ENCODE results near the gene OPHN1.
"Not testable (repeated sequence)": the region's sequence is repeated elsewhere in the genome, so short reads cannot be mapped to it uniquely, and the experiment has no call there.

The OPHN1 gene

DNA sequence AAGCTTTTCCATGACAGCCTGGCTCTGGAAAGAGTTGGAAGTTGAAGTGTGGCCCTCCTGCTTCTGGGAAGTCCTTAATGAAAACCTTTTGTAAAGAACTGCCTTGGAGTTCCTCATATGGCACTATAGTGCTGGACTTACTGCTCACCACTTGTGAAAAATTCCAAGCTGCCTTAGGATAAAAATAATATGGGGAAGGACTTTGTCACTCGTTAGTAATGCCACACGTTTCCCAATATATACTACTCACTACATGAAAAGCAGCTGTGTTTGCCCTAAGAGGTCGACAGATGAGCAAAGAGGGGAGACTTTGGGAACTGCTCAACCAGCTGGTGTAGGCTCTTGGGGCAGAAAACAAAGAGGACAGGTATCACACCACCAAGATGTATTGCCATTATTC lies 11.7 kb downstream of the OPHN1 start:
- DNase-seq (ENCODE audit: low read depth) = no peak

DNA sequence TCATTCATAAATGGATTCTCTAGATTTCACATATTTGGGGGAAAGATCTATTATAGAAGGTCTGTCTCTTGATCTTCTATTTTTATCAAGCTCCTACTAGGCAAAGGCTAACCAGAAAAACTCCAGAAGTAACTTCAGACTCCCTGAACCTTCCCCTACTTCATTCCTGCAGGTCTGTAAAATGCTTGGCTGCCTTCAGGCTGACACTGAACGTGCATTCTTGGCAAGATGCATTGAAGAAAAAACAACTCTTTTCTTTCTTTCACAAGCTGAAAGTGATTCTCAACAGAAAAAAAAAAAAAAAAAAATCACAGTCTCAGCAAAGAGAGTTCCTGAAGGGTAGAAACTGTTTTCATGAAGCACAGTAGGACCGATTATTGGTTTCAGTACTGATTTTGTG lies 12.7 kb downstream of the OPHN1 start:
- DNase-seq (ENCODE audit: low read depth) = no peak

DNA sequence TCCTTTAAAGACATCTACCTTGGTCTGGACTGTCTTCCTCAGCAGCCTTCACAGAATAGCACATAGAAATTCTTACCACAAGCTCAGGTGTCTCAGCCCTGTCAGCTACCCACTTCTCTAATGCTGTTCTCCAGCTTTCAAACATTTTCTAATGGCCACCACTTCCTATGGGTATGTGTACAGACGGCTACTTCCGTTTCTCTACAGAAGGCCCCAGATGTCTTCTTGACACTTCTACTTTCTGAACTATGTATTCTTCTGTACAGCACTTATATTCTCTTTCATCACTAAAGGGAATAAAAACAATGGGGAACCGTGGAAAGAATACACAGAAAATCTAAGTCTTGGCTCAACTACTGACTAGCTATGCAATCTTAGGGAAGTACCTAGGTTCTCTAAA lies 13.3 kb downstream of the OPHN1 start:
- no peak for DNase-seq (ENCODE audit: low read depth)

DNA sequence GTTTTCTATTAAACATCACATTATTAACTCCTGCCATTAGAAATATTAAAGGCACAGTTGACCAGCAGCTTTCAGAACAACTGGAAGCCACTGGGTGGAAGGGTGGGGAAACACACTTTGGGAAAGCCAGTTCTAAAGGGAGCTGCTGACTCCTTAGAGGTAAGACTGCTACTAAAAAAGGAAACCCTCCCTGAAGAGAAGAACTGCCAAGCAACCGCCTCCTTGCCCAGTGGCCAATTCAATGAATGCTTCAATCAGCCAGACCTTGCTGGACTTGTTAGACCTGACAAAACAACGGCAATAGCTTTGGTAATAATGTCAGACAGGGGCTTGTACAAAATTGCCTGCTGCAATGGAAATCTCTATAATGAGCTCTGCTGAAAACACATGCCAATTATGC lies 15.6 kb downstream of the OPHN1 start:
- DNase-seq (ENCODE audit: low read depth) = no peak

DNA sequence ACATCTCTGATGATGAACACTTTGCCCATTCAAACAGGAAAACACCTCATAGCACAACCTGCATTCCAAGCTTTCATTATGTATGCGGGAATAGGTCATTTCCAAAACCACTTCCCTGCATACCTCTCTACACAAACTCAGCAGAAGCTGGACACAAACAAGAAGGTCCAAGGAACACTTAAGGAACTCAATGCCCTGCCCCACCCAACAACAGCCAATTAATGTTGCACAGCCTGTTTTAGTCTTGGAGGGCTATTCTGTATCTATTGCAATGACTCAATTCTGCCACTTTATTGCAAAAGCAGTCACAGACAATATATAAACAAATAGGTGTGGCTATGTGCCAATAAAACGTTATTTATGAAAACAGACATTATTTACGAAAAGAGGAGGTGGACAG lies 16.7 kb downstream of the OPHN1 start:
- no peak for DNase-seq (ENCODE audit: low read depth)

DNA sequence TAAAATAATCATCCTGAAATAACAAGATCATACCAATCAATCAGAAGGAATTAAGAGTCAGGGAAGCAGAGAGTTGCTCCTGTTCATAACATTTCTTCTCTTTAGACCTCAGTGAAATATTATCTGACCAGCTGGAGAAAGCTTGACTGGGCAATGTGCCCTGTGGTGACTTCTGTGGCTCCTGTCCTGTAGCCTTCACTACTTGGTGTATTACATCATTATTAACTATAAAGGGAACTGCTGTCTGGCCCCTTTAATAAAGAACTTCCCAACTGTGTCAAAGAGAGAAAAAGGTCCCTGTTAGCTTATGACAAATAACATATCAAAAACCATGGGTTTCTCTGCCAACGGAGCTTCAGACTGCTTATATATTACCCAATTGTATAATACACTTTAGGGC lies 18.0 kb downstream of the OPHN1 start:
- no peak for DNase-seq (ENCODE audit: low read depth)

DNA sequence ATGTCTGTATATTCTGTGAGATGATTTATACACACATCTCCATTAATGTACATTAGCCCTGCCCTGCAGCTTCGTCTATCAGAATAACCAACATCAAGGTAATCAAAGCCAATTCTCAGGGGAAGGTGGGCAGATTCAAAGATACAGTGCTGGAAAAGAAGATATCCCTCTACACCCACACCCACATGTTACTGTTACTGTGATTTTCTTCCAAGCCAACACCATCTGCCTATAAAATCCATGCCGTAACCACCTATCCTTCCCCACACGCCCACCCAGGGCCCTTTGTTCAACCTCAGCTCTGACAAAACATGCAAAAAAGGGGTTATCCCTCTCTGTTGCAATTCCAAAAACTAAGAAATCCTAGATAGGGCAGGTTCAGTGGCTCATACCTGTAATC lies 20.0 kb downstream of the OPHN1 start:
- no peak for DNase-seq (ENCODE audit: low read depth)

DNA sequence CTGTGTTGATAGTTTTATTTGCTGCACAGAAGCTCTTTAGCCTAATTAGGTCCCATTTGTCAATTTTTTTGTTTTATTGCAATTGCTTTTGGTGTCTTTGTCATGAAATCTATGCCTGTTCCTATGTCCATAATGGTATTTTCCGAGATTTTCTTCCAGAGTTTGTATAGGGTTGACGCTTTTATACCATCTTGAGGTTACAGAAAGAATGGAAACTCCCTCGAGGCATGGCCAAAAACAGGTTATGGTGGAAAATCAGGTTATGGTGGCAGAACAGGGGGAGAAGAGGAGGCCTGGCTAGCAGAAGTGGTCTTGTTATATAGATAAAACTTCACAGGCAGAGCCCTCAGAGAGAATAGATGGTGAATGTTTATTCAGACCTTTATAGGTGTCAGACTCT lies 21.6 kb downstream of the OPHN1 start:
- DNase-seq (ENCODE audit: low read depth) = no peak

DNA sequence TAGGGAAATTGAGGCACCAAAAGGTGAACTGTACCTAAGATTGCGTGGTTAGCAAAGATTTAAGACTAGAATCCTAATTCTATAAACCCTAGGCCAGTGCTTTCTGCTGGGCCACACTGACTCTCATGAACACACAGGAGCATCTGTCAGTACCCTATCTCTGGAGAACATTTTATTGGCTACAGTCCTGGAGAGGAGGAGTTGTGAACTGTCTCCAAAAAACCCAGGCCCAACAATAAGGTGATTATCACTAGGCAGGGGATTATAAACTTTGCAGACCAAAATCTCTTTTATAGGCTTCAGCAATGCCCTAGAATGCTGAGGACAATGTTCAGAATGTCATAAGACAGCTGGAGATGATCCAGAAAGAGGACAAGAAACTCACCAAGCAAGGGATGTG lies 24.1 kb downstream of the OPHN1 start:
- no peak for DNase-seq (ENCODE audit: low read depth)

DNA sequence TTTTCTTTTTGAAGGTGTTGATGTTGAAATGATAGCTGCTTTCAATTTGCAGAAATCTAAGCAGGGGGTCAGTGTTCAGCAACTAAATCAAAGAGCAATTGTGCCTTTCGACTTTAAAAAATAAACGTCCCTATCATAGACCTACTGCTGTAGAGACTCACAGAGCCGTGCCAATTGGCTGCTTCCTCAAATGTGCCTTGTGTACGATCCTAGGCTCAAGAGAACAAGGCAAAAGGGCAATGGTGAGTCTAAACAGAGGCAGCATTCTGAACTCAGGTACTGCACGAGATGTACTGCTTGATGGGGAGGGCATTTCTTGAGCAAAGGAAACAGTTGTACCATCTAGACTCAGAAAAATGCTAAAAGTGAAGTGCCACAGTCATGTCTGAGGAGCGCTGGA lies 29.8 kb downstream of the OPHN1 start:
- no peak for DNase-seq (ENCODE audit: low read depth)

DNA sequence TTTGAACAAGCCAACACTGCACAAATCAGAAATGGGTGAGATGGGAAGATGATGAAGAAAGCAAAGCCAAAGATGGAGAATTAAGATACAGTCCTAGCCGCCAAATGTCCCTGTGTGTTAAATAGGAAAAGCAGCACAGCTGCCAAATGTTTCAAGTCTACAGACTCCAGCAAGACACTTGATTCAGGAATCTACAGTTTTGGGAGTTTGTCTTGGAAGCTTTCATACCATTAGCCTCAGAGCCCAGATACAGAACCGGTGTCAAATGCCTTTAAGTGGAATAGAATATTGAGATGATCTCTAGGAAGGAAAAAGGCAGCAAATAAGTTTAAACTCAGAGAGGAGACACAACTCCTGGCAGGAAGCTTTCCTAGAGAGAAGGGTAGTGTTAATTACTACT lies 30.3 kb downstream of the OPHN1 start:
- no peak for DNase-seq (ENCODE audit: low read depth)

DNA sequence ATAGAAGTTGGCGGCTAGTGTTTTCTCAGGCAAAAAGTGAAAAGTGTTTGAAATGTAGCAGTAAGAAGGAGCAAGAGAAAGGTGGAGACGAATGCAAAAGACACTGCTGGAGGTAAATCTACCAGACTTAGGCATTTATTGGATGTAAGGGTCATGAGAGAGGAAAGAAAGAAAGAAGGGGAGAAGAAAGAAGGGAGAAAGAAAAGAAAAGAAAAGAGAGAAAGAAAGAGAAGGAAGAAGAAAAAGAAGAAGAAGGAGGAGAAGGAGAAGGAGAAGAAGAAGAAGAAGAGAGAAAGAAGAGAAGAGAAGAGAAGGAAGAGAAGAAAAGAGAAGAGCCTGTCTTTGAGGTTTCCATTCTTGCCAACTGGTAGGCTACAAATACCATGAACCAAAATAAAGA lies 31.2 kb downstream of the OPHN1 start:
- DNase-seq (ENCODE audit: low read depth) = no peak

DNA sequence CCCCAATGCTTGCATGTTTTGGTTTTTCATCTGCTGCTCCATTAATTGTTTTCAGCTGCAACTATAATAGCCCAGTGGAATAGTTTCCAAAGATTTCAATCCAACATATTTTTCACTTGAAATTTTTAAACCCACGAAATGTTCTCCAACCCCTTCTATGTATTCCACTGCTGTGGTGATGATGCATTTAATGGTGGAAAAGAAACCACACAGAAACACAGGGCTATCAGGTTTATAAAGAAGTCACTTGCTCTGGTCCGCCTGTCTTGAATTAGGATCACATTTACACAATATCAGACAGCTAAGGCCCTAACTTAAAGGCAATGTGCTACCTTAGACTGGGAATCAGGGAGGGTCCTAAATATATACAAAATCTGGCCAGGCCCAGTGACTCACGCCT lies 35.0 kb downstream of the OPHN1 start:
- DNase-seq (ENCODE audit: low read depth) = no peak

DNA sequence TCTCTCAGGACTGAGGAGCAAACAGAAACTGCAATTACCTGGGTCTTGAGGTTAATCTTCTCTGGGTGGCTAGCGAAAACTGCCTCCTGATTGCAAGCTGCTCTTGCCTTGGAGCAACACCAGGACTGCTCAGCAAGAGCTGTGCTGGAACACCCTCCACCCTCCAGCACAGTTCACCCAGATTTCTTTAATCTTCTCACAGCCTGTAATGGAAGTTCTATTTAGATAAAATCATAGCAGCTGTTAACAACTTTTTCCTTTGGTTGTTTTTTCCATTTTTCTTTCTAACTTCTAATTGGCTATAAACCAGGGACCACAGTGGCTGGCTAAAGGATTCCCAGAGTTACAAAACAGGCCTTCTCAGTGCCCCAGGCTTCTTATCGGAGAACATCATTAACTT lies 36.3 kb downstream of the OPHN1 start:
- DNase-seq (ENCODE audit: low read depth) = no peak

DNA sequence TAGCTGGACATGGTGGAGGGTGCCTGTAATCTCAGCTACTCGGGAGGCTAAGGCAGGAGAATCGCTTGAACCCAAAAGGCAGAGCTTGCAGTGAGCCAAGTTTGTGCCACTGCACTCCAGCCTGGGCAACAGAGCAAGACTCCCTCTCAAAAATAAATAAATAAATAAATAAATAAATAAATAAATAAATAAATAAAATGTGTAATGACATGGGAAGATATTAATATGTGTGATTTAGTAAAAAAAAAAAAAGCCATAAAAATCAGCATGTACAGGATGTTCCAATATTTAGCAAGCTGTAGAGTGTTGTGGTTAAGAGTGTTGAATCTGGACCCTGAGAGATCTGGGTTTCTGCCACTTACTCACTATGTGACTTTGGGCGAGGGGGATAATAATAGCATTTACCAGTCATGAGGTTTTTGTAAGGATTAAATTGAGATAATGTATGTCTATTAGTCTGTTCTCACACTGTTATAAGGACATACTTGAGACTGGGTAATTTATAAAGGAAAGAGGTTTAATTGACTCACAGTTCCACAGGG lies 43.8 kb downstream of the OPHN1 start:
- not testable (repeated sequence) for DNase-seq (ENCODE audit: low read depth)

DNA sequence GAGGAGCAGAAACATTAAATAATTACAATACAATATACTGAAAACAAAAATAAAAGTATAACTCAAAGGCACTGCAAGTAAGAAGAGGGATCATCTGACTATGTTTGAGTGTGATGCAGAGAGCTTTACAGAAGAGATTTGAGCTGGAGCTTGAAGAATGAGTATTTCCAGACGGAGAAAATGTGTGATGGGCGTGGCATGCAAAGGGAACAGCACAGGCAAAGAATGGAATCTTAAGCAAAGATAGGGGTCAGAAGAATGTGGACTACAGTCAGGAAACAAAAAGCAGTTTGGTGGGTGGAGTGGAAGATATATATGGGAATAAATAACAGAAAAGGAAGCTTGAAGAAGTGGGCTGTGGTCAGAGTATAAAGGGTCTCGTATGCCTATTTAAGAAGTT lies 45.5 kb downstream of the OPHN1 start:
- DNase-seq (ENCODE audit: low read depth) = no peak

DNA sequence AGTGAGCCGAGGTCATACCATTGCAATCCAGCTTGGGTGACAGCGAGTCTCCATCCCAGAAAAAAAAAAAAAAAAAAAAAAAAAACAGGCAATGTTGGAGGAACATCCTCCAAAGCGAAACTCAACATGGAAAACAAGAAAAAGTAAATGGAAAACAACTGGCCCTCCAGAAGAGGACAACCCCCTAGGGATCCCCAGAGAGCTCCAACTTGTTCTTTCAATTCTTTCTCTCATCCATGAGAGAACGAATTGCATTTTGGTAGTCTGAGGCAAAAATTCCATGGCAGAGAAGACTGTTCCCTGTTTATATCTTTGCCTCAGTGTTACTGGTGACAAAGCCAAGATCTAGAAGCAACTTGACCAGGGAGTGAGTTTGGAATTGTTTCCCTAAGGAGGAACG lies 49.8 kb downstream of the OPHN1 start:
- DNase-seq (ENCODE audit: low read depth) = no peak

DNA sequence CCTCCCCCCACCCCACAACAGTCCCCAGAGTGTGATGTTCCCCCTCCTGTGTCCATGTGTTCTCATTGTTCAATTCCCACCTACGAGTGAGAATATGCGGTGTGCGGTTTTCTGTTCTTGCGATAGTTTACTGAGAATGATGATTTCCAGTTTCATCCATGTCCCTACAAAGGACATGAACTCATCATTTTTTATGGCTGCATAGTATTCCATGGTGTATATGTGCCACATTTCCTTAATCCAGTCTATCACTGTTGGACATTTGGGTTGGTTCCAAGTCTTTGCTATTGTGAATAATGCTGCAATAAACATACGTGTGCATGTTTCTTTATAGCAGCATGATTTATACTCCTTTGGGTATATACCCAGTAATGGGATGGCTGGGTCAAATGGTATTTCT lies 55.7 kb downstream of the OPHN1 start:
- not testable (repeated sequence) for DNase-seq (ENCODE audit: low read depth)

DNA sequence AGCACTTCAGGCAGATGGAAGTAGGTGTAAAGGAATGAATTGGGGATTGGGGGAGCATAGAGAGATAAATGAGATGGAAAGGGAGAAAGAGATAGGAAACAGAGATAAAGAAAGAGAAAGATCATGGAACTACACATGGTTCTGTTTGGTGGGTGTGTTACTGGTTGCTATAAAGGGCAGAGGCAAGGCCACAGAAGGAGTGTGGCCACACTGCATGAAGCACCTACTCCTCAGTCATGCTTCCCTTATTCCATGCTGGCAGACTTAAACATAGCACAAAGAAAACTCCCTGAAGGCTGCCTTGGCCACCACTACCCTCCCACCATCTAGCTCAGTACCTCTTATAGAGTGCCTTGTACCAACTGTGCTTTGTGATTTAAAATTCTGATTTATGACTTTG lies 56.9 kb downstream of the OPHN1 start:
- no peak for DNase-seq (ENCODE audit: low read depth)

DNA sequence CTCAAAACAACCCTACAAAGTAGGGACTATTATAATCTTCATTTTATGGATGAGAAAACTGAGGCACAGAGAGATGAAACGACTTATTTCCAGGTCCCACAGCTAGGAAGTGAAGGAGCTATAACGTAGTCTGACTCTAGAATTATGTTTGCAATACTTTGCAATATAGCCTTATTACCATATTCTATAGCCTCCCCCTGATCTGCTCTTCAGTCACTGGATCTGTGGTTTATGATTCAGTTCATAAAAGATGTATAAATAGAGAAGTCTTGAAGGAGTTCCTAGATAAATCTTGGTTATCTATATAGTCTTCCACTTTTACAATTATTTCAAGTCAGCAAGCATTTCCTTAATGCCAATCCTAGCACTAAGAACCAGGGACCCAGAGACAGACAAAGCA lies 57.5 kb downstream of the OPHN1 start:
- DNase-seq (ENCODE audit: low read depth) = no peak

DNA sequence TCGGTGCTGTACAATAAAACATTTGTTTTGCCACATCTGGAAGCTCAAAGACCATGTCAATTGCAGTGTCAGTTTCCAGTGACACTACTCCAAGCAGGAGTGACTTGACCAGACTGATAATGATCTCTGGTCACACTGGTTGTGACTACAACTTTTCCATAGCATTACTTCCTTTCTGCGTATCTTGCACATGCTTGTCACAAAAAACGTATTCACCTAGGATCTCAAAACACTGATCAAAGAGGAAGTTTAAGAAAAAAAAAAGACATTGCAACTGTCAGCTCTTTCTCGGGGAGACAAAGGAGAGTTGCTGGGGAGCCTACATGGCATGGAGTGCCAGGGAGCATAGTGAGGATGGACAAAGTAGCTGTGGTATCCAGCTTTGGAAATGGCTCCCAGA lies 60.6 kb downstream of the OPHN1 start:
- no peak for DNase-seq (ENCODE audit: low read depth)

DNA sequence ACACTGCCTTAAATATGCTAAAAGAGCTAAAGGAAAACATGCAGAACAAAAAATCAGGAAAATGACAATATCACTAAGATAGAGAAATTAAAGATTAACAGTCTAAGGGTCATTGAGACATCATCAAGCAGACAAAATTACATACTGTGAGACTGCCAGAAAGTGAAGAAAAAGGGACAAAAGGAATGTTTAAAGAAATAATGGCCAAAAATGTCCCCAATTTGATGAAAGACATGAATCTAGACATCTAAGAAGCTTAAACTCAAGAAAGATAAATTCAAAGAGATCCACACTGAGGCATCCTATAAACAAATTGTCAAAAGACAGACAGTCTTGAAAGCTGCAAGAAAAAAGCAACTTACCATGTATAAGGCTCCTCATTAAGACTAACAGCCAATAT lies 63.7 kb downstream of the OPHN1 start:
- no peak for DNase-seq (ENCODE audit: low read depth)

DNA sequence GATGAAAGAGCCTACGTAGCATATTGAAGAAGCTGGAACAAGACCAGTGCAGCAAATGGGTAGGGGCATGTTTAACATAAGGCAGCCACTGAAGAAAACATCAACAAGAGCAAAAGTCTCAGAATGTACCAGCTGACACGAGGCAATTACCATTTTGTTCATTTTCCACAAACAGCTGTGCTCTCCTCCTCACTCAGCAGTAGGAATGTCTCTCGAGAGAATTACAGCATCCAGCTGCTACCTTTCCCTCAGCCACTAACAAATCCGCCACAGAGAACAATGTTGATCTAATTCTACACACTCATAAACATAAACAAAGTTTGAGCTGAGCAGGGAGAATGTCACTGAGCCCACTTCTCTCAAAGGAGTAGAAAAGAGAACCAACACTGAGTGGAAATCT lies 68.0 kb downstream of the OPHN1 start:
- DNase-seq (ENCODE audit: low read depth) = no peak

DNA sequence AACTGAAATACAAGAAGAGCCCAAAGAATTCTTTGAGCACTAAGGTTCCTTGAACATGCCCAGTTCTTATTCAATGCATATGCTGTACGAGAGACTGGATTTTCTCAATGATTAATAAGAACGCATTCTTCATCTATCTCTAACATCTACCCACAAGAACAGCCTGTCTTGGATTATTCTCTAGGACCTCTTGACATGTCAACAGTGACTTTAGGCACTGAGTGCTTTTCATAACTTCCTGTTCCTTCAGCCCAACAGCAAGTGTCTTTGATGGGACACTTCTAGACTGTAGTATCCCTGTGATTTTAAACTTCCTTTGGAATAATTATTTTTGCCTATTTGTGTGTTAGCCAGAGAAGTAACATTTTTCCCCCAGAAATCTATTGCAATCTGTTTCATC lies 69.3 kb downstream of the OPHN1 start:
- no peak for DNase-seq (ENCODE audit: low read depth)

DNA sequence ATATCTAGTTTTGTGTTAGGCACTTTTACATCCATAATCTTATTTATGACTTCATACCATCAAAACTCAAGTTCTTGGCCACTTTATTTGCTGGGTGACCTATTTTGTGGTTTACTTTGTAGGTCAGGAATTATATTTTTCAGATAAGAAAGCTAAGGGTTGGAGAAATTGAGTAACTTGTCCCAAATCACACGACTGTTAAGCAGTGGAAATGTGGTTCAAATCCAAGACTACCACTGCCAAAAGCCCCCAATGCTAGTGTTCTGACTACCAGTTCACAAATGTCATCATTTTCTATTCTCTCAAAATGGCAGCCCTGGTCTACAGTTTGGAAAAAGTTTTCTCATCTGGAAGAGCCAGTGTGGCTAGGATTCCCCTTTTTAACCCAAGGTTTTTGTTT lies 74.6 kb downstream of the OPHN1 start:
- no peak for DNase-seq (ENCODE audit: low read depth)
